GM10266 (cell line): ENCODE measurements around the gene SETD1A.

Source experiments
- DNase-seq: peaks from one replicate; pipeline ENCODE4 v3.0.0; 2012; ENCODE audit errors: extremely low spot score
- TF ChIP-seq, protein P1 (sequence below): IDR thresholded peaks from 2 replicates; pipeline ENCODE4 v1.5.1; 2012; ENCODE audit warnings: mild to moderate bottlenecking, low read depth; ENCODE audit not compliant: control insufficient read depth, insufficient read depth; ENCODE audit errors: missing control alignments

The SETD1A gene

GRCh38 chr16:30990105-30990504 is 32.6 kb downstream of the SETD1A start:
- DNase-seq: no peak

GRCh38 chr16:30991052-30991451 is 33.5 kb downstream of the SETD1A start:
- DNase-seq: no peak
- TF ChIP-seq, protein P1, sequence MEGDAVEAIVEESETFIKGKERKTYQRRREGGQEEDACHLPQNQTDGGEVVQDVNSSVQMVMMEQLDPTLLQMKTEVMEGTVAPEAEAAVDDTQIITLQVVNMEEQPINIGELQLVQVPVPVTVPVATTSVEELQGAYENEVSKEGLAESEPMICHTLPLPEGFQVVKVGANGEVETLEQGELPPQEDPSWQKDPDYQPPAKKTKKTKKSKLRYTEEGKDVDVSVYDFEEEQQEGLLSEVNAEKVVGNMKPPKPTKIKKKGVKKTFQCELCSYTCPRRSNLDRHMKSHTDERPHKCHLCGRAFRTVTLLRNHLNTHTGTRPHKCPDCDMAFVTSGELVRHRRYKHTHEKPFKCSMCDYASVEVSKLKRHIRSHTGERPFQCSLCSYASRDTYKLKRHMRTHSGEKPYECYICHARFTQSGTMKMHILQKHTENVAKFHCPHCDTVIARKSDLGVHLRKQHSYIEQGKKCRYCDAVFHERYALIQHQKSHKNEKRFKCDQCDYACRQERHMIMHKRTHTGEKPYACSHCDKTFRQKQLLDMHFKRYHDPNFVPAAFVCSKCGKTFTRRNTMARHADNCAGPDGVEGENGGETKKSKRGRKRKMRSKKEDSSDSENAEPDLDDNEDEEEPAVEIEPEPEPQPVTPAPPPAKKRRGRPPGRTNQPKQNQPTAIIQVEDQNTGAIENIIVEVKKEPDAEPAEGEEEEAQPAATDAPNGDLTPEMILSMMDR: no peak

More at GRCh38 chr16:30990105-30990504, 32.6 kb downstream of the SETD1A start:
- TF ChIP-seq, protein P1: no peak

DNA sequence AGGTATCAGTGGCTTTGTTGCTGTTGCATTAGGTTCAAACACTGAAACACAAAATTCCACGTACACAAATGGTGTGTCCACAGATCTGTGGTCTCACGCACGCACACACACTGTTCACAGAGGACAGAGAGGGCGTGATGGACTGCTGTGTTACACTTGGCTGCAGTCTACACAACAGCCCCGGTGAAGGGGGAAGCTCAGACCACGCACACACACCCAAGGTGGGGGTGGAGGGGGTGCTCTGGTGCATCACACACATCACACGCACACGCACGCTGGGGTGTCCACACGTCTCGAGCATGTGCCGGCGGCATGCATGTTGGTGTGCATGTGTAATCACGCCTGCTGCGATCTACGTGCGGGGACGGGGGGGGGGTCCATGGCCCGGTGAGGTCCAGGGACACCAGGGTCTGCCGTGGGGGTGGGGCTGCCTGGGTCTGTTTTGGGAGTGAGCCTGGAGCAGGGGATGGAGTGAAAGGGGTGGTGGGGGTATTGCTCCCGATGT is 34.8 kb downstream of the SETD1A start:
- DNase-seq: no peak
- TF ChIP-seq, protein P1: no peak

DNA sequence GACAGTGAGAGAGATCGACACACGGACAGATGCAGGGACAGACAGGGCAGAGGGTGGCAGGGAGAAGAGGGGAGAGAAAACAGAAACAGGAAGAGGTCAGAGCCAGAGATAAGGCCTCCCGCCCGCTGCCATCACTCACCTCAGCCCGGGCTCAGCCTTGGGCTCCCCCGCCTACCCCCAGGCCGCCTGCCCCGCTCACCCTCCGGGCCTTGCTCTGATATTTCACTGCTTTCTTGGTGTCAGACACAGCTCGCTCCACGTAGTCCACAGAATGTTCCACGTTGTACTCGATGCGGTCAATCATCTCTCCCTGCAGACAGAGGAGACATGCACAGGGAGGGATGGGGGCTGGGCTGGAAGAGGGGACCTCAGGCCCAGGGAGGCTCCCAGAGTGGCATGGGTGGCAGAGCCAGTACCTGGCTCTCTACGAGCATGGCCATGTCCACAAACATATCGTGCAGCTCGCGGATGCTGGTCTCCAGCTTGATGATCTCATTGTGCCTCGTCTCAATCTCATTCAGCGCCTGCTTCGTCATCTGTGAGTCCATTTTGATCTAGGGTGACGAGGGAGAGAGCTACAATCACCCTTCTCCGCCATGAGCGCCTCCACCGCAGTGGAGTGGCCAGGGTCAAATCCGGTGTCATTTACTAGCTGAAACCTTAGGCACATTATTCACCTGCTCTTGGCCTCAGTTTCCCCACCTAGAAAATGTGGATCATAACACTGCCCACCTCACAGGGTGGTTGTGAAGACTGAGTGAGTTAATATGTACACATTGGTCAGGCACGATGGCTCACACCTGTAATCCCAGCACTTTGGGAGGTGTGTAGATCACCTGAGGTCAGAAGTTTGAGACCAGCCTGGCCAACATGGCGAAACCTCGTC is 35.6 kb downstream of the SETD1A start:
- no peak for DNase-seq

GRCh38 chr16:30995927-30996323 is 38.4 kb downstream of the SETD1A start:
- TF ChIP-seq, protein P1: no peak
- DNase-seq: no peak

More for the DNA sequence above, 35.6 kb downstream of the SETD1A start:
- TF ChIP-seq, protein P1: no peak

DNA sequence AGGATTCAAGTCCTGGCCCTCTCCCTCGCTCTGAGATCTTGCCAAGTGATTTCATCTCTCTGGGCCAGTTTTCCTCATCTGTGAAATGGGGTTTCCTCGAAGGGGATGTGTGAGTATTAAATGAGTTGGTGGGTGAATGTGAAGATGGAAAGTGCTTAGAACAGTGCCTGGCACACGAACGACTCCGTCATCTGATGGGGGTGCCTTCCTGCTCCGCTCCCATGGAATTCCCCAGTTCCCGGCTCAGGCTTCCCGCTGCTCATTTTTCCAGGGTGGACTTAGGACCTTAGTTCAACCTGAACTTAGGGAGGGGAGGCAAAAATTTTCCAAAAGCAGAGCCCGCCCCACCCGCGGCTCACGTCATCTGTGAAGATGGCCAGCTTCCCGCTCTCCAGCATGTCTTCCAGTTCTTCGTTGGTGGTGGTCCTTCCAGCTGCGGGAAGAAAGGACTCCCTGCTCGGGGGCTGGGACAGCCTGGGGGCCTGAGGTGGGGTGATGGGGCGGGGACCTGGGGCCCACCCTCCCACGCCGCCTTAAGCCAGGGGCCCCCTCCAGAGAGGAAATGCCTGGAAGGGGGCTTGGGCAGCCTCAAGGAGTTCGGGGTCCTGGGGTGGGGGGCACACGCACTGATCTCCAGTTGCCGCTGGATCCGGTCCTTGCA is 38.9 kb downstream of the SETD1A start:
- DNase-seq: no peak
- TF ChIP-seq, protein P1: no peak
